AG09309 (cell line): ENCODE data around the gene KIF21B.

Experiments used
- DNase-seq: peaks from one replicate; pipeline ENCODE4 v3.0.0-alpha.2; 2010; ENCODE audit warnings: low read depth
- H3K4me3 ChIP-seq: 2 replicates; pipeline ENCODE4 v1.5.1; 2011; ENCODE audit warnings: mild to moderate bottlenecking, low read depth, low read length, moderate library complexity; ENCODE audit not compliant: control insufficient read depth
- CTCF ChIP-seq: IDR thresholded peaks from 2 replicates; pipeline ENCODE4 v1.5.1; 2011; ENCODE audit warnings: mild to moderate bottlenecking, low read depth, low read length, inconsistent platforms; ENCODE audit not compliant: insufficient read depth, control insufficient read depth; ENCODE audit errors: missing control alignments

The KIF21B gene

DNA sequence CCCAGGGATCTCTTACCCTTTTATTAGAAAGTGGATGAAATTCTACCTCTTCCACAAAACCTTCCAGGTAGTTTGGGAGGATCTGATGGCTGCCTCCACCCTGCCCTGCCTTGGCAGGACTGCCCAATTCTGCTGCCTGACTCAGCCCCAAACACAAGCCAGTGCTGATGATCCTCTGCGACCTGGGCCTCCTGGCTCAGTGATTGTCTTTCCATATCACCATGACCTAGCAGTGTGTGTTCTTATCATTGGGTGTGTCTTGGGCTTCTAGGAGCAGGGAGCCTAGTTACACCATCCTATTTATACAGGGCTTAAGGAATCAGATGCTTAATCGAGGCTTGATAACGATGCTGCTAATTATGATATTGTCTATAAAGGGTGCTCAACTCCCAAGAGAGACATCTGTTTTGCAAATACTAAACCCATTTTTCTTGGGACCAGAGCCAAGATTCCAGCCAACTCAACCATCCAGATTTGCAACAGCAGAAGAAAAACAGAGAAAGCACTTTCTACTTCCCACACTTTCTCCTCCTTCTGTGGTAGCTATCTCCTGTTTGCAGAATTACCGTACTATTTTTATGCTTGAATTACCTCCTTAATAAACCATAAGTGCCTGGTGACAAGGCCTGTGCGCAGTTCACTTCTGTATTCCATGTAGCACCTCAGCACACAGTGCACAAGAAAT is 36.5 kb upstream of the KIF21B start:
- DNase-seq, result no peak
- TF ChIP-seq CTCF, result no peak
- H3K4me3 ChIP-seq, result no peak overlapping the region

DNA sequence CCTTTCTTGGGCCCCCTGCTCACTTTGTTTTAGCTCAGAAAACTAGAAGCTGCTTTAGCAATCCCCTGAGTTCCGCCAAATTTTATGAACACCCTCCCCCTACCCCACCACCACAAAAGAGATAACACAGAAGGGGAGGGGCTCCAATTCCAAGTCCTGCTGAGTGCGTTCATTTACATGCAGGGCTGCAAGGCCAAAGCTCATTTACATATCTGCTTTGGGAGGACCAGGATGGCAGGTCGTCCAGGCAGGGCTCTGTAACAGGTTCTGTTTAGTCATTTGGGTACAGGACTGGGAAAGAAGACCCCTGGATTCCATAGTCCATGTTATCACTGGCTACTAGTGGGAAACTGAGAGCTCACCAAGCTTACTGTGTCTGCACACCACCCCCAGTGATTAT is 35.9 kb upstream of the KIF21B start:
- DNase-seq, result no peak
- no peak for TF ChIP-seq CTCF
- H3K4me3 ChIP-seq, result no peak overlapping the region

DNA sequence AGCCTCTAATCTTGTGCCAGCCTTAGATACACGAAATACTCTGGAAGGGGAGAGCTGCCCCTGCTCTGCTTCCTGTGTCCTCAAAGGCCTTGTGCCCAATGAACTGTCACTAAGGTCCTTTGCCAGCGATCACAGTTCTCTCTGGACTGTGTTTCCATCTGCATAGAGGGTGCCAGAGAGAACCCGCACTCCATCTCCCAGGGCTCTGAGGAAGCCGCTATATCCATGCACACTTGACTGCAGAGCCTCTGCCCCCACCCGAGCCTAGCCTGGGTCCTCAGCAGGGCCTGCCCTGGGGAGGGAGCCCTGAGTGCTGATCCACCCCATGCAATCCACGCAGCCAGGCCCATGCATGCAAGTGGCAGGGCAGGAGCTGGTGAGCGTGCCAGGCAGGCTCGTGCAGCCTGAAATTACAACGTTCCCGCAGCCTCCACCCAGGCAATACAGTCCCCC is 30.6 kb upstream of the KIF21B start:
- TF ChIP-seq CTCF, result no peak
- DNase-seq, result no peak
- no peak overlapping the region for H3K4me3 ChIP-seq

DNA sequence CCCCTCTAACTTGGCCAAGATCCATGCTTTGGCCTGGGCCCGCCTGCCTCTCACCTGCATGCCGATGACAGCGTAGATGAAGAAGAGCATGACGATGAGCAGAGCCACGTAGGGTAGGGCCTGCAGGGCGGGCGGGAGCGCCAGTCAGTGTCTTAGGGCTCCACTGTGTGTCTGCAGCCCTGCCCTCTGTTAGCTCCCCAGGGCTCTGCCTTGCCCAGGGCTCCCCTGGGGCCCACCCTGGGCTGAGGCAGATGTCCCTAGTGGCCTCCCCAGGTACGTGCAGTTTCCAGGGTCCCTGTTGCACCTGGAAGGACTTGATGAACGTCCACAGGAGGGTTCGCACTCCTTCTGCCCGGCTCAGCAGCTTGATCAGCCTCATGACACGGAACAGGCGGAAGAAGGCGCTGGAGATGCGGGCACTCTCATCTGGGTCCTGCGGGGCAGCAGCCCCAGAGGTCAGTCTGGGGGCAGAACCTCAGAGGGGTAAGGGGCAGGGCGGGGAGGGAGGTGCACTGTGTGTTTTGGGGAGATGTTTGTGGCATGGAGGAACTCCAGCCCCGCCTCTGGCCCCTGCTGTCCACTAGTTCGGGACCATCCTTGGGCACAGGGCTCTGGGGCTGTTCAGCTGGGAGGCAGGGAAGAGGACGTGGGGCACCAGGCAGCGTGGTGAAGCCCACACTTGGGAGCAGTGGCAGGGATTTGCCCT is 29.8 kb upstream of the KIF21B start:
- no peak overlapping the region for H3K4me3 ChIP-seq
- no peak for TF ChIP-seq CTCF
- DNase-seq, result no peak

DNA sequence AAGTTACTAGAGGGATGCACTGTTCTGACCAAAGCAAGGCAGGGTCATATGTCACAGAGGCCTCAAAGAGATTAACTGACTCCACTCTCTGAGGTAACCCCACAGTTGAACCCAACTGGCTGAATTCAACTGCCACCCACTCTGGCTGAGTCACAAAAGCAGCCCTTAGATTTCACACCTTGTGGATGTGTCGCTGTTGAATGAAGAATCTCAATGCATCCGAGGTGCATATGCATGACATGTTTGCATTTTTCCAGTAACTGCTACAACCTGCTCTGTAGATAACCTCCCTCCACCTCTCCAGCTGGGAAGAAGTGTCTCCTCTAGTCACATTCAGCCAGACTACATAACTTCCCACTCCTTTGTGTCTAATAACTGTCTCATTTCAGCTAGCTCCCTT is 27.9 kb upstream of the KIF21B start:
- DNase-seq, result no peak
- H3K4me3 ChIP-seq, result no peak overlapping the region
- TF ChIP-seq CTCF, result no peak

DNA sequence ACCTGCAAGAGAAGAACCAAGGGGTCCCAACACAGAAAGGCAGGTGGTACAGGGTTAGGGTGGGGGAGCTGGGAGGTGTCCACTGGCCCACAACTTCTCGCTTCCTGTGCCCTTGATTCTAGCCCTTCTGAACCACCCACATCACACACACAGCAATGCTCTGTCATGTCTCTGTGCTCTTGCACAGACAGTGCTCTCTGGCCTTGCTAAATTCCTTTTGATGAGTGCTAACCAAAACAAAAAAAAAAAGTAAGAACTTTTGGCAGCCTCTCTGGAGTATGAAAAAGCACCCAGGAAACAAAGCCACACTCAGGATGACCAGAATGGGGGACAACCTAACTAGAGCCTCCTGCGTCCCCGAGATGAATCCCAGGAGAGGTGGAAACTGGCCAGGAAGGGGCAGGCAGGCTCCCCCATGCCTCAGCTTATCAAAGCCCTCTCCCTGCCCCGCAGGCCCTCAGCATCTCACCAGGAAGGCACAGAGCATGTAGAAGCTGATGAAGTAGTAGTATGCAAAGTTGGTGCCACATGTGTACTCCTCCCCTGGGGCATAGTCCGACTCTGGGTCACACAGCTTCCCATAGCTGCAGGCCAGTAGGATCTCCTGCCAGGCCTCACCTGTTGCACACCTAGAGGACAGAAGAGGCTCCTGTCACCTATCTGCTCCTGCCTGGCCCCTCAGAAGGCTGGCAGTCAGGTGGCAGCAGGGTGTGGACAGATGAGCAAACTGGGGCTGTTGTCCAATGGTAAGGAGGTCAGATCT is 27.2 kb upstream of the KIF21B start:
- H3K4me3 ChIP-seq, result no peak overlapping the region
- no peak for TF ChIP-seq CTCF
- DNase-seq, result no peak
